ENCODE measurements around the gene NRG2. TPM values are rescaled to one million over a fixed set of nuclear protein-coding genes. Genes with fewer than 3 reads are reported as not detected.
A peak's percentile ranks its signal among the peaks of the same experiment; 100 is the strongest.

The NRG2 gene
- total RNA-seq, 1 donor from 2014 or later, result 1.4 TPM

DNA sequence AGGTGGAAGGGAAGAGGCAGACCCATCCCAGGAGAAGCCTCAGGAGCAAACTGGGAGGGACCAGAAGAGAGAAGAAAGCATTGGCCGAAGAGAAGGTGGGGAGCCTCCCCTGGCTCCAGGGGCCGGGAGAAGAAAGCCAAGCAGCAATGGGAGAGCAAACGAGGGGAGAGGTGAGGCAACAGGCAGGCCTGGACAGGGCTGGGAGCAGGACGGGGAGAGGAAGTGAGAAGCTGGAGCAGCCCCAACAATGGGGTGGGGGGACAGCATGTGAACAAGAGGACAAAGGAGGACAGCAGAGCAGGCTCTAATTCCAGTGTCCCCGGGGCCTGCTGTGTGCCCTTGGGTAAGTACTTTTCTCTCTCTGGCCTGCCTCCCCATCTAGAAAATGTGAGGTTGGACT is 132.2 kb downstream of the NRG2 start:
- no peak overlapping the region for H3K4me3 Mint-ChIP-seq
- no peaks in the 10 kb centered on the region for H3K4me1 Mint-ChIP-seq (ENCODE audit: unreplicated experiment)
- no peak overlapping the region for H3K27ac Mint-ChIP-seq
- peaks cover 26% of the 10 kb centered on the region for H3K27me3 Mint-ChIP-seq
- peak; percentile 8 for DNase-seq (ENCODE audit: extremely low spot score, unreplicated experiment)
- H3K36me3 Mint-ChIP-seq, result no peaks in the 10 kb centered on the region
- no peaks in the 10 kb centered on the region for H3K9me3 Mint-ChIP-seq
- TF ChIP-seq, protein P1, sequence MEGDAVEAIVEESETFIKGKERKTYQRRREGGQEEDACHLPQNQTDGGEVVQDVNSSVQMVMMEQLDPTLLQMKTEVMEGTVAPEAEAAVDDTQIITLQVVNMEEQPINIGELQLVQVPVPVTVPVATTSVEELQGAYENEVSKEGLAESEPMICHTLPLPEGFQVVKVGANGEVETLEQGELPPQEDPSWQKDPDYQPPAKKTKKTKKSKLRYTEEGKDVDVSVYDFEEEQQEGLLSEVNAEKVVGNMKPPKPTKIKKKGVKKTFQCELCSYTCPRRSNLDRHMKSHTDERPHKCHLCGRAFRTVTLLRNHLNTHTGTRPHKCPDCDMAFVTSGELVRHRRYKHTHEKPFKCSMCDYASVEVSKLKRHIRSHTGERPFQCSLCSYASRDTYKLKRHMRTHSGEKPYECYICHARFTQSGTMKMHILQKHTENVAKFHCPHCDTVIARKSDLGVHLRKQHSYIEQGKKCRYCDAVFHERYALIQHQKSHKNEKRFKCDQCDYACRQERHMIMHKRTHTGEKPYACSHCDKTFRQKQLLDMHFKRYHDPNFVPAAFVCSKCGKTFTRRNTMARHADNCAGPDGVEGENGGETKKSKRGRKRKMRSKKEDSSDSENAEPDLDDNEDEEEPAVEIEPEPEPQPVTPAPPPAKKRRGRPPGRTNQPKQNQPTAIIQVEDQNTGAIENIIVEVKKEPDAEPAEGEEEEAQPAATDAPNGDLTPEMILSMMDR (conservative IDR thresholded peaks at IDR 0.05), result no peak

DNA sequence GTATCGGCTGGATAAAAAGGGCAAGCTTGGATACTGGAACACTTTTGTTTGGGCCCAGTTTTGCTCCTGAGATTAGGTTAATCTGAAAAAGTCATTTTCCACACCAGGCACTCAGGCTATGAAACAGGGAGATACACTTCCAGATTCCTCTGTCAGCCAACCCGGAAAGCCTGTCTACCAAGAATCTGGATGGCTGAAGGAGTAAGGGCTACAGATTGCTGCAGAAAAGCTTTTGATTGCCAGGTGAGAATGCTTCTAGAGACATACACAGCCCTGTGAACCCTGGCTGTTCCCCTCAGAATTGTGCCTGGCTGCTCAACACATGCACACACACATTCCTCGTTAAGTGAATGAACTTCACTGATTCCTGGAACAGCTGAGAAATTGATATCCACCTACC is 133.1 kb downstream of the NRG2 start:
- H3K27ac Mint-ChIP-seq, result no peak overlapping the region
- no peaks in the 10 kb centered on the region for H3K36me3 Mint-ChIP-seq
- TF ChIP-seq, protein P1 (conservative IDR thresholded peaks at IDR 0.05), result no peak
- peaks cover 4% of the 10 kb centered on the region for H3K4me1 Mint-ChIP-seq (ENCODE audit: unreplicated experiment)
- peak; percentile 25 for DNase-seq (ENCODE audit: extremely low spot score, unreplicated experiment)
- H3K27me3 Mint-ChIP-seq, result peaks cover 21% of the 10 kb centered on the region
- no peak overlapping the region for H3K4me3 Mint-ChIP-seq
- no peaks in the 10 kb centered on the region for H3K9me3 Mint-ChIP-seq

DNA sequence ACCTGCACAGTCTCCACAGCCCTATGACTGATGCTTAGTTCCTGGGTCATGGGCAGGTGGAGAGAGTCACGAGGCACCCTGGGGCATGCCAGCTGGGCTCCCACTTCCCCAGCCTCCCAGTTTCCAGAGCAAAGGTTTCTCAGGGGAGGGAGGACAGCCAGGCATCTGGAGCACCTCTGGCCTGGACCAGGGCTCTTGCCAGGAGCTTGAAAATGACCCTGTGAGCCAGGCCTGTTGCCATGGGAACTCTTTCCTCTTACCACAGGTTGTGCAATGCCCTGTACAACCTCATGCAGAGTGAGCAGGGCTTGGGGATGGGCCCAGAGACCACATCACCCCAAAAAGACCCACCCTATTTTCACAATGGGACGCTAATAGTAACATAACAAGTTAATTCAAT is 134.3 kb downstream of the NRG2 start:
- TF ChIP-seq, protein P1 (conservative IDR thresholded peaks at IDR 0.05), result no peak
- H3K9me3 Mint-ChIP-seq, result no peaks in the 10 kb centered on the region
- no peak for DNase-seq (ENCODE audit: extremely low spot score, unreplicated experiment)
- no peaks in the 10 kb centered on the region for H3K36me3 Mint-ChIP-seq
- no peak overlapping the region for H3K4me3 Mint-ChIP-seq
- H3K27ac Mint-ChIP-seq, result no peak overlapping the region
- H3K4me1 Mint-ChIP-seq (ENCODE audit: unreplicated experiment), result peaks cover 4% of the 10 kb centered on the region
- peaks cover 16% of the 10 kb centered on the region for H3K27me3 Mint-ChIP-seq

DNA sequence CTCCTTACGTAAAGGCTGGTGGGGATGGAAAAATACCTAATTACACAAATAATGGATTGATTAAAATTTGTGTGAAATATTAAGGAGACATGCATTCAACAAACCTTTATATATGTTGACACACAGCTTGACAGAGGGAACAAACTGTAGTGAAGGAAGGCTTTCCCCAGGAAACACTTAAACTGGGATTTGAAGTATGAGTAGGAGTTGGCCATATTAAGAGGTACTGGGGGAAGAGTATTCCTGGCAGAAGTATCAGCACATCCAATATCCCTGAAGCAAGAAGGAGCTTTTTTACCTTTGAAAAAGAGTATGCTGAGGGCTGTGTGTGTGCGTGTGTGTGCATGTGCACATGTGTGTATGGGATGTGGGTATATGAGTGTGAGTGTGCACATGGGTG is 136.4 kb downstream of the NRG2 start:
- Mint-ChIP-seq H3K4me3 (no peak overlapping the region), H3K27me3 (peaks cover 32% of the 10 kb centered on the region), H3K9me3 (no peaks in the 10 kb centered on the region), H3K27ac (no peak overlapping the region), H3K4me1 (ENCODE audit: unreplicated experiment) (peaks cover 9% of the 10 kb centered on the region), H3K36me3 (no peaks in the 10 kb centered on the region)
- DNase-seq (ENCODE audit: extremely low spot score, unreplicated experiment), result no peak
- TF ChIP-seq, protein P1 (conservative IDR thresholded peaks at IDR 0.05), result no peak

DNA sequence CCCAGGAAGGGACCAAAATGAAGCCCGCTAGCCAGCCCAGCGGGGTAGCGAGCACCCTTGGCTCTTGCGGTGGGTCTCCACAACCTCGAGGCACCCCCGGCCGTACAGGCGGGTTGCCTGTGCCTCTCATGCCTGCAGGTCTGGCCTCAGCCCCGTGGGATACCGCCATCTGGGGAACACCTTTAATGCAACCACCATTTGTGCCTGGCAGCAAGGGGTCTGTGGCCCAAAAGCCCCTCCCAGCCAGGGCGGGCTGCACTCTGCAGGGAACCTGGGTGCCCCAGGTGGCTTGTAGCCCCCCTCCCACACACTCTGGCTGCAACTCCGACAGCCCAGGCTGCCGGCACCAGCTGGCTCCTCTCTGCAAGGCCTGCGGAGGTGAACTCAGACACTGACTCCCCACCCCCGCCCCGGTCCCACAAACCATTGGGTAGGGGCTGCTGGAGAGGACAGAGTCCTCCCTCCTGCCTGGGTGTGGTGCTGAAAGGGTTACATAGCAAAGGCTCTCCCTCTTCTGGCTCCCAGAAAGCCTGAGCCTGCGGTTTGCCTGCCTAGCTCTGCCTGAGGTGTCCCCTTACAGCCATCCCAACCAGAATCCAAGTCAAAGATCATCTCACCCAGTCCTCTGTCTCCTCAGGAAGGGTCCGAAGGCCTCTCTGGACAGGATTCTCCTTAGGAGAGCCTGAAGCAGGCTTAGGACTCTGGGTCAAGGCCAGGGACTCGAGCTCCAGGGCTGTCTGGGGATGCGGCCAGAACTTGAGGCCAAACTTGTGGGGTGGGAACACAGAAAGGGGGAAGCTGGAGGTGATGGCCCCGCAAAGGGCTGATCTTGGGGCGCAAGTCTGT is 138.1 kb downstream of the NRG2 start:
- Mint-ChIP-seq H3K36me3 (no peaks in the 10 kb centered on the region), H3K27me3 (peaks cover 42% of the 10 kb centered on the region), H3K4me3 (peak overlapping the region; percentile 72), H3K4me1 (ENCODE audit: unreplicated experiment) (peaks cover 9% of the 10 kb centered on the region), H3K9me3 (no peaks in the 10 kb centered on the region), H3K27ac (no peak overlapping the region)
- DNase-seq (ENCODE audit: extremely low spot score, unreplicated experiment), result no peak
- TF ChIP-seq, protein P1 (conservative IDR thresholded peaks at IDR 0.05), result no peak
